Neural progenitor cell (in vitro differentiated cells): ENCODE measurements around the gene TGM4.

Source experiments
- CTCF ChIP-seq: fragments of 200-600 bp; sonication (generic); IDR thresholded peaks from 2 replicates; pipeline ENCODE4 v1.5.1; 2017; ENCODE audit warnings: antibody characterized with exemption, mild to moderate bottlenecking
- EZH2 ChIP-seq: fragments of 200-600 bp; sonication (generic); IDR thresholded peaks from 2 replicates; pipeline ENCODE4 v1.6.1; 2017; ENCODE audit warnings: antibody characterized with exemption, mild to moderate bottlenecking, moderate library complexity
- EZH2phosphoT487 ChIP-seq: fragments of 200-600 bp; sonication (generic); IDR thresholded peaks from 2 replicates; pipeline ENCODE4 v1.6.1; 2017; ENCODE audit warnings: antibody characterized with exemption

GRCh38 chr3:44835684-44836083 lies 38.7 kb upstream of the TGM4 start:
- TF ChIP-seq EZH2 (no peak), CTCF (no peak), EZH2phosphoT487 (no peak)
